ENCODE data around the gene OGDH. TPM values are rescaled to one million over a fixed set of nuclear protein-coding genes. Genes with fewer than 3 reads are reported as not detected.

OGDH gene
- total RNA-seq, 1 donor from 2014 or later = 80.0 TPM

DNA sequence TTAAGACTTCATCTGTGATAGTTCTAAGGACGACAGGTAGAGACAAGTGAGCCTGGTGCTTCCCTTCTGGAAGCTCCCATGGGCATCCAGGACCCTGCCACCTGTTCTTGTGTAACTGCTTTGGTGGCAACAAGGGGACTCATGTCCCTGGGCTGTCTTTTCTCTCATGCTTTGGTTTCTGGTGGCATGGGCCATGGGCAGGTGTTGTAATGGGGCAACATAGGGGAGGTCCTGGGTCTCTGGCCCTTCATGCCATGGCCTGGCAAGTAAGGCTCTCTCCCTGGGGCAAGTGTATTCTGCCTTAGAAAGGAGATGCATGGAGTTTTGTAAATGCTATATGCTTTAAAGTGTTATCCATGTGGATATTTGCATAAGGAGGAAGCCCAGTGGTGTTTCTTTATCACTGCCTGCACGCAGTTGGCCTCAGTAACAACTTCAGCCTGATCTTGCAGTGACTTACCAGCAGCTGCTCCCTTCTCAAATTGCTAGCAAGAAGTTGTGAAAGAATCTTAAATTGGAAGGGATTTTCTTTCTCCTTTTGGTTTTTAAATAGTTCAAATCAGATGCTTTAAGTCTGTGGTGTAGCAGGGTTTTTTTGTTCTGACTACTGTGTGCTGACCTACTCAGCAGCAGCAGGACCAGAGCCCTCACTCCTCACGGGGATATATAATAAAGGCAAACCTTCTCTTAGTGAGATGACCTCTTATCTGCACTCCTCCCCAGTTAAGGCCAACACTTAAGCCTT, 39.9 kb downstream of the OGDH start:
- Mint-ChIP-seq H3K4me1 (ENCODE audit: low read depth) (peaks cover 6% of the 10 kb centered on the region), H3K4me3 (ENCODE audit: unreplicated experiment) (no peak overlapping the region), H3K9me3 (ENCODE audit: low read depth) (no peaks in the 10 kb centered on the region), H3K27ac (ENCODE audit: unreplicated experiment) (no peak overlapping the region), H3K36me3 (ENCODE audit: low read depth) (peaks cover 10% of the 10 kb centered on the region), H3K27me3 (ENCODE audit: low read depth) (no peaks in the 10 kb centered on the region)
- TF ChIP-seq, protein P1, sequence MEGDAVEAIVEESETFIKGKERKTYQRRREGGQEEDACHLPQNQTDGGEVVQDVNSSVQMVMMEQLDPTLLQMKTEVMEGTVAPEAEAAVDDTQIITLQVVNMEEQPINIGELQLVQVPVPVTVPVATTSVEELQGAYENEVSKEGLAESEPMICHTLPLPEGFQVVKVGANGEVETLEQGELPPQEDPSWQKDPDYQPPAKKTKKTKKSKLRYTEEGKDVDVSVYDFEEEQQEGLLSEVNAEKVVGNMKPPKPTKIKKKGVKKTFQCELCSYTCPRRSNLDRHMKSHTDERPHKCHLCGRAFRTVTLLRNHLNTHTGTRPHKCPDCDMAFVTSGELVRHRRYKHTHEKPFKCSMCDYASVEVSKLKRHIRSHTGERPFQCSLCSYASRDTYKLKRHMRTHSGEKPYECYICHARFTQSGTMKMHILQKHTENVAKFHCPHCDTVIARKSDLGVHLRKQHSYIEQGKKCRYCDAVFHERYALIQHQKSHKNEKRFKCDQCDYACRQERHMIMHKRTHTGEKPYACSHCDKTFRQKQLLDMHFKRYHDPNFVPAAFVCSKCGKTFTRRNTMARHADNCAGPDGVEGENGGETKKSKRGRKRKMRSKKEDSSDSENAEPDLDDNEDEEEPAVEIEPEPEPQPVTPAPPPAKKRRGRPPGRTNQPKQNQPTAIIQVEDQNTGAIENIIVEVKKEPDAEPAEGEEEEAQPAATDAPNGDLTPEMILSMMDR (IDR thresholded peaks at IDR 0.05) = no peak
- no peak for DNase-seq (ENCODE audit: low spot score)

DNA sequence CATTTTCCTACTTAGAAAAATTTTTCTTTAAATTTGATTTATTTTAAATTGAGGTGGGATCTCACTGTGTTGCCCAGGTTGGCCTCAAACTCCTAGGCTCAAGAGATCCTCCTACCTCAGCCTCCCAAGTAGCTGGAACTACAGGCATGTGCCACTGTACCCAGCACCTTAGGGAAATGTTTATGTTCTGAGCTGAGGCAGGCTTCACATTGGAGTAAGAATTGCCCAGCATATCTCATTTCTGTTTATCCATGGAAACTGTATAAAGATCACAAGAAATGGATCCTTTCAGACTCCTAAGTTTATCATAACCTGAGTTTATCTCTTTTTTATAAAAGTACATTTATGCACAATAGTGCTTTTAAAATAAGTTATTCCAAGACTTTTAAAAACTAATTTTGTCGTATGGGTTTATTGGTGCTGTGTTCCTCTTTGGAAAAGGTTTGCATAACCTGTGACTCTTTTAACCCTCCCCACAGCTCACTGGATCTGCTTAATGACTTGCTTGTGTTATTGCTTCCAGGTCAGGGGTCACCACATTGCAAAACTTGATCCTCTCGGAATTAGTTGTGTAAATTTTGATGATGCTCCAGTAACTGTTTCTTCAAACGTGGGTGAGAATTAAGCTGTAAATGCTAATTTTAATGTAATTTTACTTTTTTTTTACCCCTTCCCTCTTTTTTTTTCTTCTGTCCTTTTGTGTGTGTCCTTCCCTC, 40.7 kb downstream of the OGDH start:
- Mint-ChIP-seq H3K4me1 (ENCODE audit: low read depth) (peaks cover 6% of the 10 kb centered on the region), H3K9me3 (ENCODE audit: low read depth) (no peaks in the 10 kb centered on the region), H3K27me3 (ENCODE audit: low read depth) (no peaks in the 10 kb centered on the region), H3K27ac (ENCODE audit: unreplicated experiment) (no peak overlapping the region), H3K4me3 (ENCODE audit: unreplicated experiment) (no peak overlapping the region), H3K36me3 (ENCODE audit: low read depth) (peaks cover 10% of the 10 kb centered on the region)
- no peak for DNase-seq (ENCODE audit: low spot score)
- TF ChIP-seq, protein P1 (IDR thresholded peaks at IDR 0.05) = no peak

DNA sequence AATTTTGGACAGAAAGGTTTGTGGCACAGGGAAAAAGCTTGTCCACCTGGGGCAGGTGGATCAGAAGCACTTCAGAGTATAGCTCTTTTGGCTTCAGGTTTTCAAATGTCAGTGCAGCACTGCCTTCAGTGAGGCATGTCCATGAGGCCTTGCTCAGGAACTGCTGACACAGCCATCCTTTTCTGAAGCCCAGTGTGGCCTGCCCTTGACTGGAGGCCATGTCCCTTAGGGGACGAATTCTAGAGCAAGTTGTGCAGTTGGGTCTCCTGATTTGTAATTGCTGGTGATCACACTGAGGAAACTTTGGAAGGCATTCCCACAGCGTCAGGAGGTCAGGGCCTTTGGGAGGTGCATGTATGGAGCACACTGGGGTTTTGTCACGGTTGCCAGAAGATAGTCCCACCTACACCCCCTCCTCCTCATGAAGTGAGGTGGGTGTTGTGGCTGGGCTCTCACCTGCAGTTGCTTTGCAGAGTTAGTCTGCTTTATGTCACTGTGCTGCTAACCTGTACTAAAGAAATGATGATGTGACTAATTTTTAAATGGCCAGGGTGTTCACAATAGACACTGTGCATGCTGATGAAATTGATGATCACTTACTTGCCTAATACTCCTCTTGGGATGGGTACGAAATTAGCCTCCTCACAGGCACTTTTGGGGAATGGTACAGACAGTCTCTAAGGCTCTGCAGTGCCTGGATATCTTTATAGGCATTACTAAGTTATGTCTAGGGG, 41.7 kb downstream of the OGDH start:
- Mint-ChIP-seq H3K27ac (ENCODE audit: unreplicated experiment) (no peak overlapping the region), H3K9me3 (ENCODE audit: low read depth) (no peaks in the 10 kb centered on the region), H3K4me3 (ENCODE audit: unreplicated experiment) (no peak overlapping the region), H3K36me3 (ENCODE audit: low read depth) (peaks cover 10% of the 10 kb centered on the region), H3K4me1 (ENCODE audit: low read depth) (peaks cover 6% of the 10 kb centered on the region), H3K27me3 (ENCODE audit: low read depth) (no peaks in the 10 kb centered on the region)
- DNase-seq (ENCODE audit: low spot score) = no peak
- TF ChIP-seq, protein P1 (IDR thresholded peaks at IDR 0.05) = no peak

DNA sequence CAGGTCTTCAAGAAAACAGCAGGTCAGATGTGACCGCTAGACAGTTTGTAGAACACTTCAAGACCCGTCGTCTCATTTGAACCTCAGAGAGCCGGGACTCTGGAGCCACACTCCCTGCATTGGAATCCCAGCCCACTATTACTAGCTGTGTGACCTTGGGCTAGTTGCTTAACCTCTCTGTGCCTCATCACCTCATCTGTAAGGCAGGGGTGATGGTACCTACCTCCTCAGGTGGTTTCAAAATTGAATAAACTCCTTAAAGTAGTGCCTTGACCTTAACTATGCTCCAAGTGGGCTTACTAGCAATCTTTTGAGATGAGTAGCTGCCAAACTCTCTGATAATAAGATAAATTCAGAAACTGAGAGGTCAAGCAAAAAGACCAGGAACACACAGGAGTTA, 43.8 kb downstream of the OGDH start:
- H3K36me3 Mint-ChIP-seq (ENCODE audit: low read depth) = peaks cover 11% of the 10 kb centered on the region
- H3K9me3 Mint-ChIP-seq (ENCODE audit: low read depth) = no peaks in the 10 kb centered on the region
- H3K4me1 Mint-ChIP-seq (ENCODE audit: low read depth) = peaks cover 6% of the 10 kb centered on the region
- no peaks in the 10 kb centered on the region for H3K27me3 Mint-ChIP-seq (ENCODE audit: low read depth)
- no peak overlapping the region for H3K4me3 Mint-ChIP-seq (ENCODE audit: unreplicated experiment)
- no peak for DNase-seq (ENCODE audit: low spot score)
- TF ChIP-seq, protein P1 (IDR thresholded peaks at IDR 0.05) = no peak
- no peak overlapping the region for H3K27ac Mint-ChIP-seq (ENCODE audit: unreplicated experiment)

DNA sequence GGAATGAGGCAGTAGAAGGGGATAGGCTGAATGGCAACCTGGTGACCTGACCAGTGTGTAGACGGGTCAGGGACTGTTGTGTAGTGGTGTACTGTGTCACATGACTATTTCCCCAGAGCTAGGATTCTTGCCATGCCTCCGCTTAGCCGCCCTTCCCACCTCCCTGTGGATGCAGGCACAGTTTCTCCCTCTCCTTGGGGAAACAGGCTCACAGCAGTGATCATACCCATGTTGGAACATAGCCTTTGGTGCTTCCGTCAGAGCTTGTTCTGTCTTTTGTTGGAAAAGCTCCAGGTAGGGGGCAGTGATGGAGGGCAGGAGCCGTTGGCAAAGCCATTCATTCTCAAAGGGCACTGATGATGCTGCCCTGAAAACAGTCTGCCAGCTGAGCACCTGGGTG, 44.3 kb downstream of the OGDH start:
- peaks cover 6% of the 10 kb centered on the region for H3K4me1 Mint-ChIP-seq (ENCODE audit: low read depth)
- H3K27me3 Mint-ChIP-seq (ENCODE audit: low read depth) = no peaks in the 10 kb centered on the region
- H3K4me3 Mint-ChIP-seq (ENCODE audit: unreplicated experiment) = no peak overlapping the region
- peak overlapping the region; percentile 74 for H3K27ac Mint-ChIP-seq (ENCODE audit: unreplicated experiment)
- TF ChIP-seq, protein P1 (IDR thresholded peaks at IDR 0.05) = no peak
- H3K9me3 Mint-ChIP-seq (ENCODE audit: low read depth) = no peaks in the 10 kb centered on the region
- no peak for DNase-seq (ENCODE audit: low spot score)
- H3K36me3 Mint-ChIP-seq (ENCODE audit: low read depth) = peaks cover 11% of the 10 kb centered on the region

Data from chondrocyte (in vitro differentiated cells).